Adrenal gland (tissue), 5 donors: Measurements from ENCODE around the gene IL3RA.

Source experiments
- CTCF ChIP-seq, 6 experiments: fragments of 450-650 bp in 4 of 6; fragments of 200-600 bp in 2 of 6; sonication (generic) in 1 of 6; IDR thresholded peaks; 1 replicate in 5 of 6; 2 replicates in 1 of 6; pipeline versions ENCODE4 v1.5.1 to v1.8.0; 2016 to 2021; ENCODE audit warnings: antibody characterized with exemption in 6 of 6, mild to moderate bottlenecking in 2 of 6, moderate library complexity in 1 of 6
- POLR2A ChIP-seq, 2 donors: fragments of 450-650 bp; IDR thresholded peaks; one replicate each; pipeline ENCODE4 v1.6.1; 2017; ENCODE audit warnings: antibody characterized with exemption in 2 of 2, mild to moderate bottlenecking in 2 of 2, moderate library complexity in 1 of 2
- donor health status: DM: no; HTN: no; CAD: no.

DNA sequence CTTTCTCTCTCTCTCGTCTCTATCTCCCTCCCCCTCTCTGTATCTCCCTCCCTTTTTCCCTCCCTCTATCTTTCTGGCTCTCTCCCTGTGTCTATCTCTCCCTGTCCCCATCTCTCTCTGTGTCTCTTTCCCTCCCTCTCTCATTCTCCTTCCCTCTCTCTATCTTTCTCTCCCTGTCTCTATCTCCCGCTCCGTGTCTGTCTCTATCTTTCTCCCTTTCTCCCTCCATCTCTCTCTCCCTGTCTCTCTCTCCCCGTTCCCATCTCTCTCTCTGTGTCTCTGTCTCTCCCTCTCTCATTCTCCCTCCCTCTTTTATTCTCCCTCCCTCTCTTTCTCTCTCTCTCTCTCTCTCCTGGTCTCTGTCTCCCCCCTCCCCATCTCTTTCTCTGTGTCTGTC, 22.9 kb downstream of the IL3RA start:
- no peak for TF ChIP-seq CTCF (IDR thresholded peaks at IDR 0.05)
- TF ChIP-seq POLR2A (IDR thresholded peaks at IDR 0.05) = no peak
